SK-N-SH (cell line): ENCODE measurements around the gene PRSS3. TPM values are rescaled to one million over a fixed set of nuclear protein-coding genes. Genes with fewer than 3 reads are reported as not detected.

Source experiments
- CTCF ChIA-PET: fragments of 300-600, 350-600 bp; formaldehyde crosslinking; extraction: SDS; loops from one replicate; lab custom pipeline; 2021; lab: Yijun Ruan, JAX
- POLR2A ChIA-PET: fragments of 350-600 bp; sonication (Branson Sonifier 250); formaldehyde crosslinking; extraction: SDS; loops from one replicate; lab custom pipeline; 2020; ENCODE audit warnings: antibody characterized with exemption, inconsistent platforms; lab: Yijun Ruan, JAX
- DNase-seq: peaks from one replicate; pipeline ENCODE4 v3.0.0; 2012
- H2AFZ ChIP-seq: fragments of 200-600 bp; sonication (generic); 2 replicates; pipeline ENCODE4 v1.8.1; 2016; ENCODE audit warnings: antibody characterized with exemption, mild to moderate bottlenecking, low read depth
- H3F3A ChIP-seq: fragments of 200-600 bp; sonication (generic); replicated peaks from 2 replicates; pipeline ENCODE3; 2016; ENCODE audit warnings: antibody characterized with exemption, mild to moderate bottlenecking; ENCODE audit not compliant: insufficient read depth
- H3K27ac ChIP-seq, 2 experiments: fragments of 200-500 bp in 1 of 2; fragments of 200-600 bp in 1 of 2; sonication (Bioruptor generic) in 1 of 2; sonication (generic), shearing (Covaris generic) in 1 of 2; 2 replicates each; pipeline versions ENCODE4 v1.5.1 to v1.6.1; 2014 to 2016; ENCODE audit warnings: low read depth in 2 of 2, inconsistent platforms in 1 of 2, low read length in 1 of 2, mild to moderate bottlenecking in 1 of 2, mixed read lengths in 1 of 2
- H3K27me3 ChIP-seq: fragments of 200-600 bp; sonication (generic), shearing (Covaris generic); 2 replicates; pipeline ENCODE4 v1.6.1; 2016; ENCODE audit warnings: mixed run types; ENCODE audit not compliant: insufficient read depth
- H3K36me3 ChIP-seq, 2 experiments: fragments of 200-500 bp in 1 of 2; fragments of 200-600 bp in 1 of 2; sonication (Bioruptor generic) in 1 of 2; sonication (generic) in 1 of 2; replicated peaks in 1 of 2; 2 replicates each; pipeline versions ENCODE3 to v1.5.1; 2014 to 2016; ENCODE audit warnings: low read length in 1 of 2, mild to moderate bottlenecking in 1 of 2; ENCODE audit not compliant: insufficient read depth in 2 of 2, control insufficient read depth in 1 of 2
- H3K4me1 ChIP-seq, 2 experiments: fragments of 200-500 bp in 1 of 2; fragments of 200-600 bp in 1 of 2; sonication (Bioruptor generic) in 1 of 2; sonication (generic), shearing (Covaris generic) in 1 of 2; 2 replicates each; pipeline versions ENCODE4 v1.5.1 to v1.6.1; 2014 to 2016; ENCODE audit warnings: low read depth in 1 of 2, low read length in 1 of 2, mixed run types in 1 of 2; ENCODE audit not compliant: insufficient read depth in 2 of 2, control insufficient read depth in 1 of 2
- H3K4me2 ChIP-seq: fragments of 200-600 bp; sonication (generic), shearing (Covaris generic); 2 replicates; pipeline ENCODE4 v1.6.1; 2017; ENCODE audit warnings: mixed run types
- H3K4me3 ChIP-seq, 2 experiments: fragments of 200-500 bp in 1 of 2; fragments of 200-600 bp in 1 of 2; sonication (Bioruptor generic) in 1 of 2; sonication (generic), shearing (Covaris generic) in 1 of 2; 2 replicates each; pipeline versions ENCODE4 v1.5.1 to v1.8.1; 2014 to 2016; ENCODE audit warnings: low read depth in 2 of 2, inconsistent platforms in 1 of 2, low read length in 1 of 2, mild to moderate bottlenecking in 1 of 2, mixed read lengths in 1 of 2, moderate library complexity in 1 of 2
- H3K79me2 ChIP-seq: fragments of 200-600 bp; sonication (generic); 2 replicates; pipeline ENCODE4 v1.8.1; 2017; ENCODE audit warnings: mild to moderate bottlenecking; ENCODE audit not compliant: insufficient read depth
- H3K9ac ChIP-seq: fragments of 200-600 bp; sonication (generic); 2 replicates; pipeline ENCODE4 v1.6.1; 2017; ENCODE audit warnings: mixed run types
- H3K9me2 ChIP-seq: fragments of 200-600 bp; sonication (generic); 2 replicates; pipeline ENCODE4 v1.6.1; 2017; ENCODE audit warnings: mixed run types
- H3K9me3 ChIP-seq: fragments of 200-600 bp; sonication (generic); 2 replicates; pipeline ENCODE4 v1.6.1; 2017; ENCODE audit warnings: mixed run types, mild to moderate bottlenecking, moderate library complexity
- H4K20me1 ChIP-seq: fragments of 200-600 bp; sonication (generic); 2 replicates; pipeline ENCODE4 v1.6.1; 2017; ENCODE audit warnings: mild to moderate bottlenecking, mixed run types; ENCODE audit not compliant: insufficient read depth
- CHD2 ChIP-seq: fragments of 150-350 bp; IDR thresholded peaks from 2 replicates; pipeline ENCODE4 v1.6.1; 2018; ENCODE audit warnings: low read length; ENCODE audit not compliant: partially characterized antibody
- CTCF ChIP-seq: fragments of 200-600 bp; sonication (generic); IDR thresholded peaks from 2 replicates; pipeline ENCODE4 v1.6.1; 2017; ENCODE audit warnings: antibody characterized with exemption, mild to moderate bottlenecking, moderate library complexity
- FOXJ3 ChIP-seq: sonication (generic); formaldehyde crosslinking; IDR thresholded peaks from 2 replicates; pipeline ENCODE4 v1.5.1; 2020; ENCODE audit warnings: mild to moderate bottlenecking, missing genetic modification reagents
- FOXM1 ChIP-seq: IDR thresholded peaks from 2 replicates; pipeline ENCODE4 v1.4.0; 2012; ENCODE audit warnings: low read depth, mild to moderate bottlenecking
- GATA2 ChIP-seq: sonication (generic); formaldehyde crosslinking; IDR thresholded peaks from 2 replicates; pipeline ENCODE4 v1.5.0; 2020; ENCODE audit warnings: mild to moderate bottlenecking, missing genetic modification reagents
- JUND ChIP-seq: IDR thresholded peaks from 2 replicates; pipeline ENCODE4 v1.4.0; 2012
- MAX ChIP-seq: IDR thresholded peaks from 2 replicates; pipeline ENCODE4 v1.4.0; 2012; ENCODE audit warnings: low read depth
- NFIC ChIP-seq: IDR thresholded peaks from 2 replicates; pipeline ENCODE4 v1.4.0; 2012; ENCODE audit warnings: borderline replicate concordance
- PBX3 ChIP-seq: IDR thresholded peaks from 2 replicates; pipeline ENCODE4; 2012
- RAD21 ChIP-seq: IDR thresholded peaks from 2 replicates; pipeline ENCODE4 v1.6.1; 2012; ENCODE audit warnings: mild to moderate bottlenecking, low read length
- RCOR1 ChIP-seq: fragments of 150-350 bp; IDR thresholded peaks from 2 replicates; pipeline ENCODE4 v1.6.1; 2017; ENCODE audit warnings: antibody characterized with exemption, low read length
- RFX5 ChIP-seq: IDR thresholded peaks from 2 replicates; pipeline ENCODE4 v1.6.1; 2012; ENCODE audit warnings: mild to moderate bottlenecking, improper control_type of control experiment, low read length
- RXRA ChIP-seq: IDR thresholded peaks from 2 replicates; pipeline ENCODE4 v1.4.0; 2012; ENCODE audit warnings: low read depth, mild to moderate bottlenecking, borderline replicate concordance
- TCF12 ChIP-seq: IDR thresholded peaks from 2 replicates; pipeline ENCODE4 v1.4.0; 2012
- USF2 ChIP-seq: fragments of 150-350 bp; IDR thresholded peaks from 2 replicates; pipeline ENCODE4 v1.6.1; 2017; ENCODE audit warnings: antibody characterized with exemption, low read length, low read depth, borderline replicate concordance
- YY1 ChIP-seq: IDR thresholded peaks from 2 replicates; pipeline ENCODE4 v1.4.0; 2012; ENCODE audit warnings: low read depth, mild to moderate bottlenecking
- WGBS: methylation state at CpG from one replicate; pipeline ENCODE4 v1.1.6; 2017; ENCODE audit warnings: low lambda C conversion rate; 5-methylcytosine and 5-hydroxymethylcytosine counted together
- polyA plus RNA-seq, 3 experiments: library from polyadenylated mRNA; depleted of rRNA; stranded (reverse); fragments of >200 nt; gene quantifications; 2 replicates each; pipeline ENCODE4 v1.2.3, GENCODE V29; 2012

The PRSS3 gene
- polyA plus RNA-seq, 1 of the 3 experiments (the other 2 are of a cell fraction) = 4.7 TPM

- TF ChIP-seq RXRA (no peak), MAX (no peak)
These were observed 23.6 kb downstream of the PRSS3 start (continued) for GRCh38 chr9:33818847-33819500.

- peak overlapping the region in 1 of 2 experiments; percentile 69; a peak in 2 of 4 replicates for H3K4me3 ChIP-seq
- no peak overlapping the region for H2AFZ ChIP-seq
- TF ChIP-seq USF2 (no peak), FOXJ3 (CRISPR knock-in tag) (no peak), YY1 (no peak), PBX3 (no peak), NFIC (no peak), TCF12 (no peak), RXRA (no peak), MAX (no peak), GATA2 (CRISPR knock-in tag) (no peak), CHD2 (no peak), RCOR1 (no peak), CTCF (no peak), RFX5 (no peak), FOXM1 (no peak), JUND (no peak), RAD21 (no peak)
- no peaks in the 10 kb centered on the region for H3K9me3 ChIP-seq
- no peak for DNase-seq
- ChIA-PET POLR2A (no interaction called here), CTCF (interaction anchor here (0.9 to 1.4 kb wide), 2 partner anchors 32 to 99 kb away, joined by 3 read pairs; no protein-coding TSS in a partner anchor)
- H4K20me1 ChIP-seq = peaks cover 69% of the 10 kb centered on the region
- H3K79me2 ChIP-seq = peaks cover 80% of the 10 kb centered on the region
- WGBS = 50% methylated on average over 4 of the region's 4 CpGs
- peaks cover 30% of the 10 kb centered on the region for H3F3A ChIP-seq
- no peaks in the 10 kb centered on the region for H3K9me2 ChIP-seq
- H3K27me3 ChIP-seq = no peaks in the 10 kb centered on the region
- H3K36me3 ChIP-seq = peaks cover 0 to 16% of the 10 kb centered on the region in 2 experiments
- no peak overlapping the region for H3K9ac ChIP-seq
- H3K27ac ChIP-seq = peak overlapping the region in 1 of 2 experiments; percentile 92; a peak in 1 of 4 replicates
- peaks cover 7 to 21% of the 10 kb centered on the region in 2 experiments; a peak in 3 of 4 replicates for H3K4me1 ChIP-seq
- H3K4me2 ChIP-seq = peak overlapping the region; percentile 86
These were observed 24.9 kb downstream of the PRSS3 start for GRCh38 chr9:33820231-33820745.
